COLO829 (cell line): ENCODE results near the gene HBD.

ENCODE experiments used
- DNase-seq: peaks from one replicate; pipeline ENCODE4 v3.0.0; 2012; ENCODE audit warnings: low spot score

HBD gene

DNA sequence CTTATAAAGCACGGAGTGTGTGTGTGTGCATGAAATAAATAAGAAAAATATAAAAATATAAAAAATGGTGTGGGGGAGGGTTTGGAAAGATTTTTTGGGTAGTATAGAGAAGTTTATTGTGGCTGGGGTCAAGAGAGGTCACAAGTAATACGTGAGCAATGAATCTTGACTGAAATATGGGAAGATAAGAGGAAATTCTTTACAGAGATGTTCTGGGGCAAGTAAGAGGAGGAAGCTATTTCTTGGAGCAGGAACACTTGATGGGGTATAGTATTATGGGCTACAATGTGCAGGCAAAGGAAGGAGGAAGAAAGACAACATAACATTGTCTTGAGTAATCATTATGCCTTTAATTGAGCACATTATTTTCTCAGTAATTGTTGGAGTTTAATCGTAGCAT, 2.1 kb downstream of the HBD start:
- no peak for DNase-seq

DNA sequence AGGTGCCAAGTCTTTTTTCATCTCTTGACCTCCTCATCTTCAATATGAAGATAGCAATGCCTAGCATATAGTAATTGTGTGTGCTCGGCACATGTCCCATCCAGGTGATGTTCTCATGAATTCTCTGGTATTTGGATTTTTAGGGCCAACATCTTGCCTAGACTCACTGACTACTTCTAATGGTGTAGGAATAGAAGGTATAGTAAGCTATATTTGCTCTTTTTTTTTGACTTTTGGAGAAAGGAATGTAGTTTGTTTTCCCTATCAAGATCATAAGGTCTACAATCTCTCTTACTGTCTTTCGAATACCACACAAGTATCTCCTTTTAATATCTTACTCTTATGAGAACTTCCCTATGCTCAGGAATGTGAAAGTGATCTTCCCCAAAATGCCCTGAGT, 3.2 kb downstream of the HBD start:
- DNase-seq, result no peak

DNA sequence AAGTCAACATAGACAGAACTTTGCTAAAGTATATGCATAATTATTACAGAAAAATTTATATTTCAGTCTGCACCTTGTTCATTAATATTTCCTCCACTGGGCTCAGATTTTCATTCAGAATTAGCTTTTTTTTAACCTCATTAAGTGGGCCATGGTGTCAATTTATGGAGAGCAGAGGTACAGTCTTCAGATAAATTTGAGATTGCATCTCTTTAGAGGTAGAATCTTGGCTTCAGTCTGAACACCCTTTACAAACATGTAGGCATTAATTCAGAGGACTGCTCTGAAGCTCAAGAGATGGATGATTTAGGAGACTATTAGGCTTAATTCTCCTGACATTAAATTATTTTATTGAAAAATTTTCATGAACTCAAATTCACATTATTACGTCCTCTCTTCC, 4.0 kb downstream of the HBD start:
- no peak for DNase-seq

DNA sequence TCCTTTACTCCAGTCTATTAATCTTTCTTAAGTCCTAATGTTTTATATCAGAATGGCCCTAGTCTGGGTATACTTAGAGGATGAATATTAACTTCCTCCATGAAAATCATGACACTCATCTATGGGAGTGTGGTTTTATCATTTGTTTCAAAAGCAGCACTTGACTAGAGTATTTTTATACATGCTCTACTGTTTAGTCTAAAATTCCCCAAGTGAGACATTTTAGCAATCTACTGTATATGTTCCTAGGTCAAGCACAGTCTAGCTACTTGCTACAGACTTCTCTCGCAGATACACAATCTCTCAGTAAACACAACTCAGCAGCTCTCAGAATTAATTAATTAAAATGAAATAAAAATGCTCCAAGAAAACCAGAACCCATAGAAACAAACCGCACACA, 4.5 kb downstream of the HBD start:
- no peak for DNase-seq

DNA sequence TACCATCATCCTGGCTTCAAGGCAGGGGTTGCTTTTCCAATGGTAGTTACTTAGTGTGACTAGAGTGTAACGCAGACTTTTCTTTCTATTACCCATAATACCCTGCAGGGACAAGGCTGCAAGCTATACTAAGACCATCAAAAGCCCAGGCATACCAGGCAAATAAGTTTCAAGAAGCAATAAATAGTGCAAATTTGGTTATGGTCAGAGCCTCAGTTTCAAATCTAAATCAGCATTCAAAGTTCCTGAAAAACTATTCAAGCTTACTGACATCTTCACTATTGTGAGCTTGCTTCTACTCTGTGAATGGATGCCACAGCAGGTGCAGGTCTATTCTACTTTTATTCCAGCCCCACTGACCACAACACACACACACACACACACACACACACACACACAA, 4.9 kb downstream of the HBD start:
- no peak for DNase-seq

DNA sequence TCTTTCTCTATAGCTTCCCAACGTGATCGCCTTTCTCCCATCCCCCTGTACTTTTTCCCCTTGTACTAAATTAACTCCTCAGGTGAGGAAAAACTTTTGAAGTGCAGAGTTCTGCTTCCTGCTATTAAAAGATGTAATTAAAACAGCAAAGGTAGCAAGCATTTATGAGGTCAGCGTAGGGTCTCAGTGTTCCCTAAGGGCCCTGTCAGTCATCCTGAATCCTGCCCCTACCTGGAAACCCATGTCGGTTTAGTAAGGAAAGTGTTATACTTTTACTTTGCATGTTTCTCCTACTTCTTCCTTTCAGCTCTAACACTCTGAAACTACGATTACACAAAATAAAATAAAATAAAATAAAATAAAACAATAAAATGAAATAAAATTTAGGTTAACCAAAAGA, 6.2 kb downstream of the HBD start:
- DNase-seq, result no peak

DNA sequence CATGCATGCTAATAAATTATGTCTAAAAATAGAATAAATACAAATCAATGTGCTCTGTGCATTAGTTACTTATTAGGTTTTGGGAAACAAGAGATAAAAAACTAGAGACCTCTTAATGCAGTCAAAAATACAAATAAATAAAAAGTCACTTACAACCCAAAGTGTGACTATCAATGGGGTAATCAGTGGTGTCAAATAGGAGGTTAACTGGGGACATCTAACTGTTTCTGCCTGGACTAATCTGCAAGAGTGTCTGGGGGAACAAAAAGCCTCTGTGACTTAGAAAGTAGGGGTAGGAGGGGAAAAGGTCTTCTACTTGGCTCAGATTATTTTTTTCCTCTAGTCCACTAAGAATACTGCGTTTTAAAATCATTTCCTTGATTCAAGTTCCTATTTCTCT, 6.6 kb downstream of the HBD start:
- no peak for DNase-seq

DNA sequence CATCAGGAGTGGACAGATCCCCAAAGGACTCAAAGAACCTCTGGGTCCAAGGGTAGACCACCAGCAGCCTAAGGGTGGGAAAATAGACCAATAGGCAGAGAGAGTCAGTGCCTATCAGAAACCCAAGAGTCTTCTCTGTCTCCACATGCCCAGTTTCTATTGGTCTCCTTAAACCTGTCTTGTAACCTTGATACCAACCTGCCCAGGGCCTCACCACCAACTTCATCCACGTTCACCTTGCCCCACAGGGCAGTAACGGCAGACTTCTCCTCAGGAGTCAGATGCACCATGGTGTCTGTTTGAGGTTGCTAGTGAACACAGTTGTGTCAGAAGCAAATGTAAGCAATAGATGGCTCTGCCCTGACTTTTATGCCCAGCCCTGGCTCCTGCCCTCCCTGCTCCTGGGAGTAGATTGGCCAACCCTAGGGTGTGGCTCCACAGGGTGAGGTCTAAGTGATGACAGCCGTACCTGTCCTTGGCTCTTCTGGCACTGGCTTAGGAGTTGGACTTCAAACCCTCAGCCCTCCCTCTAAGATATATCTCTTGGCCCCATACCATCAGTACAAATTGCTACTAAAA, 7.5 kb downstream of the HBD start, which contains the start of gene HBB:
Gene HBB, minus strand, starts transcription at position 340 of the 579 bp plus-strand sequence. Its CDS starts 50 bp downstream, at position 290.
- DNase-seq, result no peak

DNA sequence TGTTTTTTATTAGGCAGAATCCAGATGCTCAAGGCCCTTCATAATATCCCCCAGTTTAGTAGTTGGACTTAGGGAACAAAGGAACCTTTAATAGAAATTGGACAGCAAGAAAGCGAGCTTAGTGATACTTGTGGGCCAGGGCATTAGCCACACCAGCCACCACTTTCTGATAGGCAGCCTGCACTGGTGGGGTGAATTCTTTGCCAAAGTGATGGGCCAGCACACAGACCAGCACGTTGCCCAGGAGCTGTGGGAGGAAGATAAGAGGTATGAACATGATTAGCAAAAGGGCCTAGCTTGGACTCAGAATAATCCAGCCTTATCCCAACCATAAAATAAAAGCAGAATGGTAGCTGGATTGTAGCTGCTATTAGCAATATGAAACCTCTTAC, 8.8 kb downstream of the HBD start:
- DNase-seq, result no peak

DNA sequence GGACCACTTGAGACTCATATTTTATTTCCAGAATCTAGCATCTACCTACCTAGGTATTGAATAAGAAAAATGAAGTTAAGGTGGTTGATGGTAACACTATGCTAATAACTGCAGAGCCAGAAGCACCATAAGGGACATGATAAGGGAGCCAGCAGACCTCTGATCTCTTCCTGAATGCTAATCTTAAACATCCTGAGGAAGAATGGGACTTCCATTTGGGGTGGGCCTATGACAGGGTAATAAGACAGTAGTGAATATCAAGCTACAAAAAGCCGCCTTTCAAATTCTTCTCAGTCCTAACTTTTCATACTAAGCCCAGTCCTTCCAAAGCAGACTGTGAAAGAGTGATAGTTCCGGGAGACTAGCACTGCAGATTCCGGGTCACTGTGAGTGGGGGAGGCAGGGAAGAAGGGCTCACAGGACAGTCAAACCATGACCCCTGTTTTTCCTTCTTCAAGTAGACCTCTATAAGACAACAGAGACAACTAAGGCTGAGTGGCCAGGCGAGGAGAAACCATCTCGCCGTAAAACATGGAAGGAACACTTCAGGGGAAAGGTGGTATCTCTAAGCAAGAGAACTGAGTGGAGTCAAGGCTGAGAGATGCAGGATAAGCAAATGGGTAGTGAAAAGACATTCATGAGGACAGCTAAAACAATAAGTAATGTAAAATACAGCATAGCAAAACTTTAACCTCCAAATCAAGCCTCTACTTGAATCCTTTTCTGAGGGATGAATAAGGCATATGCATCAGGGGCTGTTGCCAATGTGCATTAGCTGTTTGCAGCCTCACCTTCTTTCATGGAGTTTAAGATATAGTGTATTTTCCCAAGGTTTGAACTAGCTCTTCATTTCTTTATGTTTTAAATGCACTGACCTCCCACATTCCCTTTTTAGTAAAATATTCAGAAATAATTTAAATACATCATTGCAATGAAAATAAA, 9.5 kb downstream of the HBD start:
- DNase-seq, result no peak

DNA sequence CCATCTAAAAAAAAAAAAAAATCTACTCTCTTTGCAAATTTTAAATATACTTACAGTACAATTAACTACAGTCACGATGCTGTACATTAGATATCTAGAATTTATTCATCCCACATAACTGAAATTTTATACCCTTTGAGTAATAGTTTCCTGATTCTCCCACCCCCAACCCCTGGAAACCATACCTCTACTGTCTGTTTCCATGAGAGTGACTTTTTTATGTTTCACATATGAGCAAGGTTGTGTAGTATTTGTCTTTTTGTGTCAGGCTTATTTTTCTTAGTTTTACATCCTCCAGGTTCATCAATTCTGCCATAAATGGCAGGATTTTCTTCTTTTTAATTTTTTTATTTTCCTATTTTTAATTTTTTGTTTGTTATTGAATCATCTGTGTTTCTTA, 10.6 kb downstream of the HBD start:
- DNase-seq, result no peak

DNA sequence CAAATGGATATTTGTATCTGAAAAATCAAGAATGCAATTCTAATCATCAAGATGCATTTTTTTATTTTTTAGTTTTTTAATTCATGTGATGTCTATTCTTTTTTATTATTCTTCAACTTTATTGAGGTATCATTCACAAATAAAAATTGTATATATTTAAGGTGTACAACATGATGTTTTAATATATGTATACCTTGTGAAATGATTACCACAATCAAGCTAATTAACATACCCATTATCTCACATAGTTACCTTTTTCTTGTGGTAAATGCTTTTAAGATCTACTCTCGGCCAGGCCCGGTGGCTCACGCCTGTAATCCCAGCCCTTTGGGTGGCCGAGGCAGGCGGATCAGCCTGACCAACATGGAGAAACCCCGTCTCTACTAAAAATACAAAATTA, 11.1 kb downstream of the HBD start:
- no peak for DNase-seq

DNA sequence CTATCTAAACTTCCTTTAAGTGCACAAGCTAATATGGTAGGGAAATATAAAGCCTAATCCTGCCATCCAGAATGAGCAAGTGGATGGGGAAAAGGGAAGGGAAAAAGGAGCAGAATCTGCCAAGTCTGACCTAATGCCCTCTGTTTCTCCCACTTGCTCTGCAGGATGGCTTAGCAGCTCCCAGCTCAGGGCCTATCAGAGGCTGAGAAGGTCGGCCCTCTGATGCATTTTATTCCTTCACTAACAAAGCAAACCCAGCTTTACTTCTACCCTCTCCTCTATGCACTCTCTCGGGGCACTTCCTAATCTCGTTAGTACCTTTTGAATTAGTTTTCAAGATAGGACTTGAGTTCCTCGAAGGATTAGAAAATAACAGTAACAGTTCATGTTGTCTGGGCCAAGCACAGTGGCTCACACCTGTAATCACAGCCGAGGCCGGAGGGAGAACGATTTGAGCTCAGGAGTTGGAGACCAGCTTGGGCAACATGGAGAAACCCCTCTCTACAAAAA, 23.9 kb downstream of the HBD start:
- no peak for DNase-seq

DNA sequence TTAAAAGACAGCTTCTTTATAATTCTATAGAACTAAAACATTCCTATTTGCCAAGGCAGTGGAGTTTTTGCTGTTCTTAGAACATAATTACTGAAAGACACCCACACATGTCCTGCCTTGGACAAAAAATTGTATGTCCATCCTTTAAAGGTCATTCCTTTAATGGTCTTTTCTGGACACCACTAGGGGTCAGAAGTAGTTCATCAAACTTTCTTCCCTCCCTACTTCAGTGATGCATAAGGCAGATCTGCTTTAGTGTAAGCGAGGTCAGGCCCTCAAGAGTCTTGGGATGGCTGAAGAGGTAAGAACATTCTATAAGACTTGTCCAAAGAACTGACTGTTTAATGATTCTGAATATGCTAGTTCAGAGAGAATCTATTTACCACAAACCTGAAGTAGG, 29.5 kb downstream of the HBD start:
- DNase-seq, result peak; percentile 63

DNA sequence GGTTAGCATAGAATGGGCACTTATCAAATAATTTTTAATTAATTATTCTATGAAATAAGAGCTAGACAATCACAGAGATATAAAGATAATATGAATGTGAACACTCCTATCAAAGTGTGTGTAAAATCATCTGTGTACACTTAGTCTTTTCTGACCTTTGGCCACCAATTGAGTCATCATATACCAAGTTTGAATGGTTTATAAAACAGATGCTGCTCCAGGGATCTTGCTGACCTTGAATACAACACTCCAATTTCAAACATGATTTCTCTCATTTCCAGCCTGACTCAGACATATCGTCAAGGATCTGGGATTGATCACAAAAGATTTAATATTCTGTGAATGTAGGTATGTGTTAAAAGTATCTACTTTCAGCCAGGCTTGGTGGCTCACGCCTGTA, 30.9 kb downstream of the HBD start:
- no peak for DNase-seq

DNA sequence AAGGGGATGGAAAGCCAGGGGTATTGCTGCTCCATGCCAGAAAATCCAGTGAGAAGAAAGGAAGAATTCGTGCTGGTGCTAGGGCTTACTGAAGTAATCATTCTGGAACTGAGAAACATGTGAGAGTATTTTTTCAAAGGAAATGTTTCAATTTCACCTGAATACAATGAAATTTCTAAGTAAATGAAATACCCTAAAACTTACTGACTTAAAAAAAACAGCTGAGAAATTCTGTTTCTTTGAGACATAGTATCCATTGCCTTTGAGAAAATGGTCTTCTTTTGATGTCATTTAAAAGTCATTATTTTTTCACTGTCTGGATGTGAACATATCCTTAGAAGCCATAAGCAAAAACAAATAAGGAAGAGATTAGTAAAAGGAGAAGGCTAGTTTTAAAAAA, 33.7 kb downstream of the HBD start, which contains the start of gene OR51V1:
Gene OR51V1, minus strand, starts transcription at position 101 of the 400 bp plus-strand sequence. Its CDS starts 0 bp downstream, at position 101.
- DNase-seq, result no peak

DNA sequence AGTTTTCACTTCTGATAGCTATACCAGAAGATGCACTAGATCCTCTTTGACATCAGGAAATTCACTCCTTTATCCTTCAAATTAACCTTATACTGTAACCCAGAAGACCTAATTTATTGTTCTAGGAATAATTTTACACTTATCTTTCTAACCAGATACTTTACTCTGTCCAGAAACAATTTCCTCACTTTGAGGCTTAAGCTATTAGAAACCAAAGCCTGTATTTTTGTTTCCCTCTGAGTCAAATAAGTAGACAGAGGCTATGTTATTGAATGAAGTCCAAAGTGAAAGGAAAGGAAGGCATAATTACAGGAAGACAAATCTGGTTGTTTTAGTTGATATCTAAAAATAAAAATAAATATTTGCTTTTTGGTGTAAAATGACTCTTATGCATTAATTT, 36.0 kb downstream of the HBD start:
- DNase-seq, result no peak

DNA sequence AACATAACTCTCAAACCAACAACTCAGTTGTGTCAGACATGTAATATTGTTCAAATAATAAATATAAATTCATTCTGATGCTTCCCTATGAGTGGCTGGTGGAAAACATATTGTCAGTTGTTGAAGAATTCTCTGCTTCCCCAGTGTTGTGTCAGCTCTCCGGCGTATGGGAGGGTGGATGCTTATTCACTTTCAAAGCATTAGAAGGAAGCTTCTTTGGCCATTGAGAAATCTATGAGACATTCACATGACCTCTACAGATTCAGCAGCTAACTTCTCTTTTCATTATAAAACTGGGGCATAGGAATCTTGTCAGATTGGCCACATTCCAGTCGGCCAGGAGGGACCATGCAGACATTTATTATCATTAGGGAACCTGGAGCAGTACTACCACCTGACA, 36.7 kb downstream of the HBD start:
- no peak for DNase-seq

DNA sequence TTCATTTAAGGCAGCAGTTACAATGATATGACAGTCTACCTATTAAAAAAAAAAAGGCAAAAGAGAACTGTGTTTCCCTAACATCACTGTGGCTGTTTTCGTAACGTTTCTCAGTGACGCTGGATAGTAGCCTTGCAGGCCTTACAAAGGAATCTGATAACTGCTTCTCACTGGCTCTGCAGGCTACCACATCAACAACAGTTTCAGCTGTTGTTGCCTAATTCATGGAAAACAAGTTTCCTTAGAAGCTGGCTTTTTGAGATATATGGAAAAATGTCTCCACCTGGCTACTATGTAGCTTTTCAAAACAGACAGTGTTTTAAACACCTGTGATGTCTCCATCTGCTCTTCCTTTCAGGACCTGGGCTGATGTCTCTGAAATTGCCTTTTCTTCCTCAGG, 37.6 kb downstream of the HBD start:
- no peak for DNase-seq

DNA sequence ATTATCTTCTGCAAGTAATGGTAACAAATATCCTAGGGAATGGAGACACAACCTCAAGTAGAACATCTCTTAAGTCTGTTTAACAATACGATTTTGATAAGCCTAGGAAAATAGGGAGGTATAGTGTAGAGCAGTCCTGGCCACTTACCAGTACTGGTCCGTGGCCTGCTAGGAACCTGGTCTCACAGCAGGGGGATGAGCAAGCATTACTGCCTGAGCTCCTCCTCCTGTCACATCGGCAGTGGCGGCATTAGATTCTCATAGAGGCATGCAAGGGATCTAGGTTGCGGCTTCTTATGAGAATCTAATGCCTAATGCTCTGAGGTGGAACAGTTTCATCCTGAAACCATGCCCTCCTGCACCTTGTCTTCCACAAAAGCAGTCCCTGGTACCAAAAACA, 38.2 kb downstream of the HBD start:
- DNase-seq, result no peak

DNA sequence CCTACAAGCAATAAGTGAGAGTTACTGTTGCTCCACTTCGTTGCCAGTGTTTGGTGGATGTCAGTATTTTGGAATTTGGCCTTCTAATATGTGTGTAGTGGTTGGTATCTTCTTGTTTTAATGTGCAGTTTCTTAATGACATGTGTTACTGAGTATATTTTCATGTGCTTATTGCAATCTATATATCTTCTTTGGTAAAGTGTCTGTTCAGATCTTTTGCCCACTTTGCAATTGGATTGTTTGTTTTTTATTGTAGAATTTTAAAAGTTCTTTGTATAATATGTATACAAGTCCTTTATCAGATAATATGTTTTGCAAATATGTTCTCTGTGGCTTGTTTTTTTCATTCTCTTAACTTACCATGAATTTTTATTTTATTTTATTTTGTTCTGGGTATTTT, 41.5 kb downstream of the HBD start:
- no peak for DNase-seq

DNA sequence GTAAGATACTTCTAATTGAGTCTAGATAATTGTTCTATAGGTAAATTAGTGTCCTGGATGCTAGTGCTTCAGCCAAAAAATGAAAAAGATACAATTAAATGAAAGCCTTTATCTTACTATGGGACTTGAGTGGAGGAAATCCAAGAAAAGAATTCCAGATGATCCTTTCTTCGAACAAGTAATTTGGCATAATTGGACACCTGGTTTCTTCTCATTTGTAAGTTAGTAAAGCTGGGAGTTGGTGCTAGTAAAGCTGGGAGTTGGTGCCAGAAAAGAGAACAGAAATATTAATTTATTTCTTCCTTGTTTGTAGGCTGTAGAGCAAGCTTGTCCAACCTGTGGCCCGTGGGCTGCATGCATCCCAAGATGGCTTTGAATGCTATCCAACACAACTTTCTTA, 46.1 kb downstream of the HBD start:
- DNase-seq, result no peak
